CD4-positive, alpha-beta T cell treated with Interleukin-17A for 4 hours (primary cell): Measurements from ENCODE around the gene KLF1.

Source experiments
- DNase-seq: peaks from one replicate; pipeline ENCODE4 v3.0.0-alpha.2; 2020; ENCODE audit warnings: mixed read lengths

The KLF1 gene

DNA sequence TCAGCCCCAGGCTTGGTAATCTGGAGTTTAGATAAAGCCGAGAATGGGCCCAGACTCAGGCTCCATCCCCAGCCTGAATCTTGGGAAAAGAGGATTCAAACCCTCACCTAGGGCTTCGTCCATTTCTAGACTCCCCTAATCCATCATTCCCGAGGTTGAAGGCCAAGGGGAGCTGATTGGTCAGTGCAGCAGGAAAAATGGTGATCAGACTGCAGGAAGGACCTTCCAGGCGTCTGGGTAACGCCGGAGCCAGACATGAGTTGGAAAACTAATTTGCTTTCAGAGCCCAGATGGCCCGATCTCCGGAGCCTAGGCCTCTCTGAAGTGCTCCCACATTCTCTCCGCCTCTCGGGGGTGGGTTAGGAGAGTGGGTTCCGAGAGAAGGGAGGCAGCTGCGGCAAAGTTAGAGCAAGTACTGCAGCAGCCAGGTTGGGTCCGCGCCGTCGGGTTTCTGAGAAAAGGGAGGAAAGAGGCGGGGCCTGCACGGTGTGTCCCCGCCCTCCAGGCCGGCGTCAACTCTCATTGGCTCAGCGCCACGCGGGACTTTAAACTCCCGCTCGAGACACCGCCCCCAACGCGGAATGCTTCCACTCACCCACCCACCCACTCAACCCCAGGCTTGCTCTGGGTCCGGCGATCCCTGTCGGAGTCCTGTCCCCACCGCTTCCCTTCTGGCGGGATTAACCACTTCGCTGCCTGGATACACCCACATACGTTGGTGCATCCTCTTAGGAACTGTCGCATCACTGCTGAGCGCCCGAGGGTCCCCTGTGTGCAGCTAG lies 51.8 kb downstream of the KLF1 start:
- DNase-seq = peak; percentile 15

DNA sequence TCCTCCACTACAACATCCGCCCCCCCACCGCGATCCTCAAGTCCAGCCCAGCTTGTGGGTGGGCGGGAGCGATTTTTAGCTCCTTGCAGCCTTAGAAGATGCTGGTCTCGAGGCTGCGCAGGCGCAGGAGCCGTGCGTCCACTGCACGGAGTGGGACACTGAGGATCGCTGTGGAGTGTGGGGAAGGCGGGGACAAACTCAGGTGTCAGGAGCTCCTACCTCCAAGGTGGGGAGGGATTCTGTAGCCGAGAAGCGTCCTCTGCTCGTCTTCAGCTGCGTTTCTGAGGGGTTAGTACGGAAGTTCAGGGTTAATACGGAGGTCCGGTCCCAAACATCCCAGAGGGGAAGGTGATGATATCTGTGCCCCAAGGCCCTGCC lies 52.4 kb downstream of the KLF1 start, which contains the start of gene RTBDN:
TSS of gene RTBDN (minus strand) at position 14 of the 378 bp plus-strand sequence. CDS start 4,600 bp downstream, outside the sequence.
- DNase-seq = no peak
